SH-SY5Y (cell line): Measurements from ENCODE around the gene ARID3A.

Experiments used
- GATA2 ChIP-seq: IDR thresholded peaks from 2 replicates; pipeline ENCODE4 v1.6.1; 2011; ENCODE audit warnings: mild to moderate bottlenecking, low read depth, low read length
- GATA3 ChIP-seq: IDR thresholded peaks from 2 replicates; pipeline ENCODE4 v1.6.1; 2011; ENCODE audit warnings: low read depth, mild to moderate bottlenecking, low read length, moderate library complexity

GRCh38 chr19:953445-954271 is 27.8 kb downstream of the ARID3A start:
- TF ChIP-seq GATA3 (no peak), GATA2 (no peak)
